ENCODE results near the gene BTBD16. TPM values are rescaled to one million over a fixed set of nuclear protein-coding genes. Genes with fewer than 3 reads are reported as not detected.
A peak's percentile ranks its signal among the peaks of the same experiment; 100 is the strongest.

The BTBD16 gene
- total RNA-seq, 4 donors from 2014 or later, result 0.85 to 10.2 (median 5.1) TPM

DNA sequence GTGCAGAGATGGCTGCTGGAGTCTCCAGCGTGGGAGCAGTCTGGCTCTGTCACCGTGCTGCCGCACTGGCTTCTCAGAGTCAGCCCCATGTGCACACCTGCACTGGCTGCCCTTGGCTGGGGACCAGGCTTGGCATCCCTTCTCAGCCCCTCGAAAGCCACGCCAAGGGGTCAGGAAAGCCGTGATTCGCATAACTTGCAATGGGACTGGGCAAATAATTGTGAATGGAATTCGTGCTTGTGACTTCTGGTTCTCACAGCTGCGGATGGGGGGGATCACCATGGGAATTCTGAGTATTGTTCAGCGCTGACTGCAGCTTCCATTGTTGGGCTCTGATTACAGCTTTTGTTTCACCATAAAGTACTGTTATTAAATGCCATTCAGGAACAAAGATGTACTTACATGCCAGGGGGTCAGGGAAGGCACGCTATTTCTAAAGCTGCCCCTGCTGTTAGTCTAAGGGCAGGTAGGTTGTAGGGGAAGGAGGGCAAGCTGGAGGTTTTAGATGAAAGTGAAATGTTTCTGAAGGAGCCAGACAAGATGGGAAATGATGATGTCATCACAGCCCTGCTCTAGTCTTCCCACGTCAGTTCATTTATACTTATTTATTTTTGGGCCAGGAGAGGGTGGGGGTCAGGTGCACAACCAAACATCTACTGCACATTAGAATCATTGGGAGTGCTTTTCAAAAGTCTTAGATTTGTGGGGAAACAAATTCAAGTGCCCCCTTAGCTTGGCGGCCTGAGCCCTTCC is 97.6 kb downstream of the BTBD16 start:
- Histone ChIP-seq H3K4me3 (no peak overlapping the region), H3K9me3 (no peaks in the 10 kb centered on the region), H3K27ac (no peak overlapping the region), H3K4me1 (peaks cover 33% of the 10 kb centered on the region), H3K27me3 (no peaks in the 10 kb centered on the region), H3K36me3 (no peaks in the 10 kb centered on the region)
- DNase-seq (ENCODE audit: low spot score in 2 of 2), result no peak
- TF ChIP-seq POLR2A (IDR thresholded peaks at IDR 0.05), result no peak
- TF ChIP-seq, protein P1, sequence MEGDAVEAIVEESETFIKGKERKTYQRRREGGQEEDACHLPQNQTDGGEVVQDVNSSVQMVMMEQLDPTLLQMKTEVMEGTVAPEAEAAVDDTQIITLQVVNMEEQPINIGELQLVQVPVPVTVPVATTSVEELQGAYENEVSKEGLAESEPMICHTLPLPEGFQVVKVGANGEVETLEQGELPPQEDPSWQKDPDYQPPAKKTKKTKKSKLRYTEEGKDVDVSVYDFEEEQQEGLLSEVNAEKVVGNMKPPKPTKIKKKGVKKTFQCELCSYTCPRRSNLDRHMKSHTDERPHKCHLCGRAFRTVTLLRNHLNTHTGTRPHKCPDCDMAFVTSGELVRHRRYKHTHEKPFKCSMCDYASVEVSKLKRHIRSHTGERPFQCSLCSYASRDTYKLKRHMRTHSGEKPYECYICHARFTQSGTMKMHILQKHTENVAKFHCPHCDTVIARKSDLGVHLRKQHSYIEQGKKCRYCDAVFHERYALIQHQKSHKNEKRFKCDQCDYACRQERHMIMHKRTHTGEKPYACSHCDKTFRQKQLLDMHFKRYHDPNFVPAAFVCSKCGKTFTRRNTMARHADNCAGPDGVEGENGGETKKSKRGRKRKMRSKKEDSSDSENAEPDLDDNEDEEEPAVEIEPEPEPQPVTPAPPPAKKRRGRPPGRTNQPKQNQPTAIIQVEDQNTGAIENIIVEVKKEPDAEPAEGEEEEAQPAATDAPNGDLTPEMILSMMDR (IDR thresholded peaks at IDR 0.05), result no peak
- no peak for TF ChIP-seq POLR2AphosphoS5 (IDR thresholded peaks at IDR 0.05)
- no peak for TF ChIP-seq EP300 (IDR thresholded peaks at IDR 0.05)
- WGBS, result 72% methylated on average over 13 of the region's 13 CpGs

DNA sequence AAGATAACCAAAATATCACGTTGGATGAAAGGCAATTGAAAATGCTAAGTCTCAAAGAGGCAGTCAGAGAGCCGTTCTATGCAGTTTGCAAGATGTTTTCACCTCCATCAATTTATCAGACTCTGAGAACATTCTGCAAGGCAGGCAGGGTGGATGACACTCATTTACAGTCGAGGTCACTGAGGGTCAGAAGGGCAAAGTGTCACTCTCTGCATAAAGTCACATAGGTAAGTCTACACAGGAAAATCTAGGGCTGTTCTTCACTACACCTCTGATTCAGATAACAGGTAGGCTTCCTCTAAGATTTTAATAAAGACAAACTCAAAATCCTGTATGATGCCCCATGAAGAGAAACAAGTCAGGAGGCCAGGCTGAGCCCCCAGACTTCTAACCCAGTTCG is 102.0 kb downstream of the BTBD16 start:
- 56% methylated on average over 4 of the region's 4 CpGs for WGBS
- TF ChIP-seq POLR2AphosphoS5 (IDR thresholded peaks at IDR 0.05) (no peak), EP300 (IDR thresholded peaks at IDR 0.05) (no peak), POLR2A (IDR thresholded peaks at IDR 0.05) (no peak)
- TF ChIP-seq, protein P1 (IDR thresholded peaks at IDR 0.05), result no peak
- H3K4me1 ChIP-seq, result peaks cover 55% of the 10 kb centered on the region

DNA sequence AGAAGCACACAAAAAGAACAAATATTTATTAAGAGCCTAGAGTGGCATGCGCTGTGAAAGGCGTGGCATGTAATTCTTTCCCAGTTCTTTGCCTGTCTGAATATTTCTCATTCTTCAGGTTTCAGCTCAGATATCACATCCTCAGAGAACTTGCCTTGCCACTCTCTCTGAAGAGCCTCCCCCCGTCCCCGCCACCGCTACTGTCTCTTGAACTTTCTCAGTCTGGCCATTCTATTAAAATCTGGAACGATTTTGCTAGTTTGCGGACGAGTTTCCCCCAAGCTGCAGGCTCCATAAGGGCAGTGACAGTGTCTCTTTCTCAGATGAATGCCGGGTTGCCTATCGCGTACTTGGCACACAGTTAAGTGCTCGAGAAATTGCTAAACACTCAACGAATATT is 102.6 kb downstream of the BTBD16 start:
- Histone ChIP-seq H3K27ac (peak overlapping the region; percentile 98), H3K9me3 (no peaks in the 10 kb centered on the region), H3K27me3 (no peaks in the 10 kb centered on the region), H3K36me3 (no peaks in the 10 kb centered on the region), H3K4me1 (peaks cover 50% of the 10 kb centered on the region), H3K4me3 (peak overlapping the region; percentile 98)
- TF ChIP-seq, protein P1 (IDR thresholded peaks at IDR 0.05), result no peak
- TF ChIP-seq POLR2AphosphoS5 (IDR thresholded peaks at IDR 0.05), result no peak
- TF ChIP-seq POLR2A (IDR thresholded peaks at IDR 0.05), result no peak
- no peak for TF ChIP-seq EP300 (IDR thresholded peaks at IDR 0.05)
- DNase-seq (ENCODE audit: low spot score in 2 of 2), result no peak
- 5% methylated on average over 13 of the region's 13 CpGs for whole genome bisulfite sequencing

More for the DNA sequence above, 102.0 kb downstream of the BTBD16 start:
- H3K27me3 ChIP-seq, result no peaks in the 10 kb centered on the region
- DNase-seq (ENCODE audit: low spot score in 2 of 2), result no peak
- peak overlapping the region; percentile 98 for H3K27ac ChIP-seq
- H3K4me3 ChIP-seq, result no peak overlapping the region
- no peaks in the 10 kb centered on the region for H3K9me3 ChIP-seq
- no peaks in the 10 kb centered on the region for H3K36me3 ChIP-seq

DNA sequence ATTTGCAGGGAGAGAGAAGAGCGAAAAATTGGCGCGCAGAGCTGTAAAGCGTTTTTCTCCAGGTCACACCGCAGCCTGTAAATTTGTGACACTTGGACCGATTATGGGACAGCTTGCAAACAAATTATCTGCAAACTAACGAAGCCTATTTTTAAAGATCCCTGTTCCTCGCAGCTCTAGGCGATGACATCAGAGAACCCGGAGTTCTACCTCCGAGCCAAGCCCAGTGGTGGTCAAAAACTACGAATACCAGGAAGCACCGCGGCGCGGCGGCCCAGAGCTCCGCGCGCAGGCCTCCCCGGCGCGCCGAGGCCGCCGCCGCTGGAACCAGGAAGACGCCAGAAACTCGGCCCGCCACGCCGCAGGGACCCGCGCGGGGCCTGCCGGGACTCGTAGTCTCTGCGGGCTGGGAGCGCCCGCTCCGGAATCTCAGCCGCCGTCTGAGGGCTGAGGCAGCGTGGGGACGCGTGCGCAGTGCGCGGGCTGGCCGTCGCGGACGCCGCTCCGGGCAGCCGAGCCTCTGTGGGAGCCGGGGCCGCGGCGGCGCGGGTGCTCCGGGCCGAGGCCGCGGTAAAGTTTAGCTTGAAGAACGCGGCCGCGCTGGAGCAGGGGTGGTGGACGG is 103.3 kb downstream of the BTBD16 start, which contains the start of gene PLEKHA1:
Gene PLEKHA1, plus strand, starts transcription at position 472 of the 622 bp plus-strand sequence. CDS start 18,493 bp downstream, outside the sequence.
- peak; percentile 95 to 96 for DNase-seq (ENCODE audit: low spot score in 2 of 2)
- Histone ChIP-seq H3K27me3 (no peaks in the 10 kb centered on the region), H3K9me3 (no peaks in the 10 kb centered on the region), H3K4me1 (peaks cover 50% of the 10 kb centered on the region), H3K4me3 (peak within 1 kb of the TSS; percentile 98), H3K27ac (peak within 1 kb of the TSS; percentile 98), H3K36me3 (no peaks in the 10 kb centered on the region)
- WGBS, result 1% methylated on average over 19 of the region's 71 CpGs
- peak; percentile 47 to 82 for TF ChIP-seq POLR2A (IDR thresholded peaks at IDR 0.05)
- TF ChIP-seq EP300 (IDR thresholded peaks at IDR 0.05), result peak; percentile 15
- peak in 2 of 3 donors; percentile 26 to 50 for TF ChIP-seq POLR2AphosphoS5 (IDR thresholded peaks at IDR 0.05)
- TF ChIP-seq, protein P1 (IDR thresholded peaks at IDR 0.05), result no peak
